Prostate gland (tissue), 2 donors: ENCODE measurements around the gene ATG5. TPM values are rescaled to one million over a fixed set of nuclear protein-coding genes. Genes with fewer than 3 reads are reported as not detected.

ENCODE experiments used
- DNase-seq: peaks from one replicate; pipeline ENCODE4 v3.0.0-alpha.2; 2019; ENCODE audit warnings: low spot score
- H3K27ac ChIP-seq, 2 donors: fragments of 200-600 bp; sonication (generic); 2 replicates each; pipeline ENCODE4 v1.5.1; 2017 to 2019
- H3K27me3 ChIP-seq: fragments of 200-600 bp; sonication (generic); replicated peaks from 2 replicates; pipeline ENCODE4 v1.5.1; 2019; ENCODE audit not compliant: insufficient read depth
- H3K36me3 ChIP-seq, 2 donors: fragments of 200-600 bp; sonication (generic); 1 replicate in 1 of 2; 2 replicates in 1 of 2; pipeline versions ENCODE4 v1.5.1 to v1.8.1; 2017 to 2019
- H3K4me1 ChIP-seq: fragments of 200-600 bp; sonication (generic); replicated peaks from 2 replicates; pipeline ENCODE4 v1.5.1; 2019
- H3K4me3 ChIP-seq, 2 donors: fragments of 200-600 bp; sonication (generic); 2 replicates each; pipeline ENCODE4 v1.5.1; 2017 to 2019
- H3K9me3 ChIP-seq: fragments of 200-600 bp; sonication (generic); 2 replicates; pipeline ENCODE4 v1.5.1; 2017
- CTCF ChIP-seq, 4 experiments: fragments of 200-600 bp in 2 of 4; fragments of 450-650 bp in 2 of 4; sonication (generic) in 2 of 4; IDR thresholded peaks; 1 replicate in 3 of 4; 2 replicates in 1 of 4; pipeline ENCODE4 v1.5.1; 2016 to 2019; ENCODE audit warnings: antibody characterized with exemption in 4 of 4, mild to moderate bottlenecking in 2 of 4, moderate library complexity in 2 of 4
- POLR2A ChIP-seq: fragments of 450-650 bp; IDR thresholded peaks from one replicate; pipeline ENCODE4 v1.6.1; 2016; ENCODE audit warnings: antibody characterized with exemption, mild to moderate bottlenecking
- POLR2AphosphoS5 ChIP-seq: sonication (generic); formaldehyde crosslinking; IDR thresholded peaks from one replicate; pipeline ENCODE4 v1.6.1; 2017; ENCODE audit warnings: antibody characterized with exemption
- WGBS: methylation state at CpG from one replicate; pipeline ENCODE4 v1.1.5; 2018; 5-methylcytosine and 5-hydroxymethylcytosine counted together
- intact Hi-C: fragments of 100-400 bp; cut with DNase I; formaldehyde crosslinking; loops from one replicate; pipeline ENCODE4 v1.14.2; 2022
- total RNA-seq, 2 donors: library from RNA; depleted of rRNA; stranded (reverse); fragments of >200 nt; gene quantifications; one replicate each; pipeline ENCODE4 v1.1.0, GENCODE V29; 2016

Gene ATG5
- total RNA-seq, 2 donors from 2014 or later, result 31.9 to 34.3 TPM

- H3K36me3 ChIP-seq, result no peaks in the 10 kb centered on the region
- DNase-seq, result no peak
- no peaks in the 10 kb centered on the region for H3K27me3 ChIP-seq
- intact Hi-C loops, result no loop called here
- TF ChIP-seq POLR2A (no peak), CTCF (IDR thresholded peaks at IDR 0.05) (no peak), POLR2AphosphoS5 (no peak)
- no peaks in the 10 kb centered on the region for H3K4me1 ChIP-seq
- no peak overlapping the region for H3K27ac ChIP-seq
- no peaks in the 10 kb centered on the region for H3K9me3 ChIP-seq
- no peak overlapping the region for H3K4me3 ChIP-seq
- WGBS, result 36% methylated on average over 4 of the region's 4 CpGs
Observed at GRCh38 chr6:106192824-106193223, 132.7 kb downstream of the ATG5 start.

- no peaks in the 10 kb centered on the region for H3K27me3 ChIP-seq
- WGBS, result 70% methylated on average over 1 of the region's 1 CpG
- intact Hi-C loops, result no loop called here
- H3K9me3 ChIP-seq, result no peaks in the 10 kb centered on the region
- no peak overlapping the region for H3K4me3 ChIP-seq
- H3K4me1 ChIP-seq, result no peaks in the 10 kb centered on the region
- DNase-seq, result no peak
- no peaks in the 10 kb centered on the region for H3K36me3 ChIP-seq
- TF ChIP-seq POLR2AphosphoS5 (no peak), POLR2A (no peak), CTCF (IDR thresholded peaks at IDR 0.05) (no peak)
- H3K27ac ChIP-seq, result no peak overlapping the region
Observed at GRCh38 chr6:106188104-106188794, 137.3 kb downstream of the ATG5 start.

GRCh38 chr6:106187424-106187982 is 138.1 kb downstream of the ATG5 start:
- Histone ChIP-seq H3K27ac (no peak overlapping the region), H3K4me1 (no peaks in the 10 kb centered on the region), H3K4me3 (no peak overlapping the region), H3K9me3 (no peaks in the 10 kb centered on the region), H3K27me3 (no peaks in the 10 kb centered on the region), H3K36me3 (no peaks in the 10 kb centered on the region)
- DNase-seq, result no peak
- TF ChIP-seq CTCF (IDR thresholded peaks at IDR 0.05), result no peak
- TF ChIP-seq POLR2A, result no peak
- TF ChIP-seq POLR2AphosphoS5, result no peak
- intact Hi-C loops, result no loop called here
- WGBS, result 47% methylated on average over 1 of the region's 1 CpG

- TF ChIP-seq POLR2AphosphoS5, result no peak
- TF ChIP-seq POLR2A, result no peak
- TF ChIP-seq CTCF (IDR thresholded peaks at IDR 0.05), result no peak
- intact Hi-C loops, result no loop called here
- WGBS, result 94% methylated on average over 2 of the region's 2 CpGs
- Histone ChIP-seq H3K4me3 (no peak overlapping the region), H3K27ac (no peak overlapping the region), H3K9me3 (no peaks in the 10 kb centered on the region), H3K27me3 (no peaks in the 10 kb centered on the region), H3K36me3 (no peaks in the 10 kb centered on the region), H3K4me1 (no peaks in the 10 kb centered on the region)
- no peak for DNase-seq
Observed at GRCh38 chr6:106186714-106187113, 138.8 kb downstream of the ATG5 start.

GRCh38 chr6:106186172-106186571 is 139.4 kb downstream of the ATG5 start:
- intact Hi-C loops, result no loop called here
- 89% methylated on average over 3 of the region's 3 CpGs for WGBS
- H3K36me3 ChIP-seq, result no peaks in the 10 kb centered on the region
- H3K4me3 ChIP-seq, result no peak overlapping the region
- H3K4me1 ChIP-seq, result no peaks in the 10 kb centered on the region
- H3K27ac ChIP-seq, result no peak overlapping the region
- no peaks in the 10 kb centered on the region for H3K9me3 ChIP-seq
- TF ChIP-seq CTCF (IDR thresholded peaks at IDR 0.05), result no peak
- TF ChIP-seq POLR2A, result no peak
- no peak for TF ChIP-seq POLR2AphosphoS5
- no peaks in the 10 kb centered on the region for H3K27me3 ChIP-seq
- no peak for DNase-seq
